ENCODE measurements around the gene PPP1CC.

GRCh38 chr12:110762891-110763290 lies 20.2 kb upstream of the PPP1CC start:
- TF ChIP-seq CTCF (IDR thresholded peaks at IDR 0.05; ENCODE audit: poor library complexity, severe bottlenecking): no peak
- TF ChIP-seq EZH2 (IDR thresholded peaks at IDR 0.05; ENCODE audit: borderline replicate concordance, insufficient read depth, low read length, poor library complexity, severe bottlenecking): no peak

All from neural cell (in vitro differentiated cells).